ENCODE measurements around the gene DHX8.
"Not testable (repeated sequence)": the region's sequence is repeated elsewhere in the genome, so short reads cannot be mapped to it uniquely, and the experiment has no call there.

Gene DHX8

GRCh38 chr17:43471585-43472160 lies 12.1 kb upstream of the DHX8 start:
- H3K4me1 ChIP-seq (ENCODE audit: insufficient read depth, low read length, poor library complexity, severe bottlenecking), result no peaks in the 10 kb centered on the region
- H2AFZ ChIP-seq (ENCODE audit: low read length), result no peak overlapping the region

GRCh38 chr17:43475494-43476089 lies 8.2 kb upstream of the DHX8 start:
- H3K9me2 ChIP-seq (replicated peaks; ENCODE audit: low read depth, low read length), result no peaks in the 10 kb centered on the region
- H3K9me3 ChIP-seq (ENCODE audit: insufficient read depth, low read depth, low read length), result no peaks in the 10 kb centered on the region
- no peaks in the 10 kb centered on the region for H3K79me2 ChIP-seq (ENCODE audit: insufficient read depth, low read length)
- no peak overlapping the region for H3K4me2 ChIP-seq (ENCODE audit: low read depth, low read length, poor library complexity, severe bottlenecking)
- no peaks in the 10 kb centered on the region for H3K4me1 ChIP-seq (ENCODE audit: insufficient read depth, low read length, poor library complexity, severe bottlenecking)
- no peaks in the 10 kb centered on the region for H3K27me3 ChIP-seq (ENCODE audit: insufficient read depth, low read length, poor library complexity, severe bottlenecking)
- H4K20me1 ChIP-seq (ENCODE audit: insufficient read depth, low read length, poor library complexity, severe bottlenecking), result no peaks in the 10 kb centered on the region
- TF ChIP-seq EZH2phosphoT487 (IDR thresholded peaks at IDR 0.05; ENCODE audit: borderline replicate concordance) (no peak), CTCF (conservative IDR thresholded peaks at IDR 0.05; ENCODE audit: low read length) (no peak)
- no peaks in the 10 kb centered on the region for H3F3A ChIP-seq (ENCODE audit: low read depth)
- no peak overlapping the region for H3K4me3 ChIP-seq (ENCODE audit: low read length, poor library complexity, severe bottlenecking)
- no peak overlapping the region for H3K9ac ChIP-seq (ENCODE audit: low read depth, low read length, poor library complexity, severe bottlenecking)
- no peaks in the 10 kb centered on the region for H3K36me3 ChIP-seq (ENCODE audit: insufficient read depth, low read length)
- H2AFZ ChIP-seq (ENCODE audit: low read length), result no peak overlapping the region

More at GRCh38 chr17:43471585-43472160, 12.1 kb upstream of the DHX8 start:
- no peaks in the 10 kb centered on the region for H3K36me3 ChIP-seq (ENCODE audit: insufficient read depth, low read length)
- no peaks in the 10 kb centered on the region for H4K20me1 ChIP-seq (ENCODE audit: insufficient read depth, low read length, poor library complexity, severe bottlenecking)
- H3F3A ChIP-seq (ENCODE audit: low read depth), result no peaks in the 10 kb centered on the region
- no peak overlapping the region for H3K9ac ChIP-seq (ENCODE audit: low read depth, low read length, poor library complexity, severe bottlenecking)
- H3K4me2 ChIP-seq (ENCODE audit: low read depth, low read length, poor library complexity, severe bottlenecking), result no peak overlapping the region
- H3K4me3 ChIP-seq (ENCODE audit: low read length, poor library complexity, severe bottlenecking), result no peak overlapping the region
- H3K9me2 ChIP-seq (replicated peaks; ENCODE audit: low read depth, low read length), result no peaks in the 10 kb centered on the region
- no peaks in the 10 kb centered on the region for H3K27me3 ChIP-seq (ENCODE audit: insufficient read depth, low read length, poor library complexity, severe bottlenecking)
- TF ChIP-seq EZH2phosphoT487 (IDR thresholded peaks at IDR 0.05; ENCODE audit: borderline replicate concordance) (no peak), CTCF (conservative IDR thresholded peaks at IDR 0.05; ENCODE audit: low read length) (no peak)
- no peaks in the 10 kb centered on the region for H3K9me3 ChIP-seq (ENCODE audit: insufficient read depth, low read depth, low read length)
- H3K79me2 ChIP-seq (ENCODE audit: insufficient read depth, low read length), result no peaks in the 10 kb centered on the region

- H3K27me3 ChIP-seq (ENCODE audit: insufficient read depth, low read length, poor library complexity, severe bottlenecking); H3K36me3 ChIP-seq (ENCODE audit: insufficient read depth, low read length); H3K9me2 ChIP-seq (replicated peaks; ENCODE audit: low read depth, low read length); H3K9me3 ChIP-seq (ENCODE audit: insufficient read depth, low read depth, low read length); H3F3A ChIP-seq (ENCODE audit: low read depth); H4K20me1 ChIP-seq (ENCODE audit: insufficient read depth, low read length, poor library complexity, severe bottlenecking); H3K4me3 ChIP-seq (ENCODE audit: low read length, poor library complexity, severe bottlenecking); H3K4me1 ChIP-seq (ENCODE audit: insufficient read depth, low read length, poor library complexity, severe bottlenecking); H2AFZ ChIP-seq (ENCODE audit: low read length); H3K79me2 ChIP-seq (ENCODE audit: insufficient read depth, low read length); H3K4me2 ChIP-seq (ENCODE audit: low read depth, low read length, poor library complexity, severe bottlenecking); H3K9ac ChIP-seq (ENCODE audit: low read depth, low read length, poor library complexity, severe bottlenecking): not testable (repeated sequence)
Measured at GRCh38 chr17:43476306-43476705, 7.5 kb upstream of the DHX8 start.

Data from Loucy (cell line).